Neural progenitor cell (in vitro differentiated cells): ENCODE results near the gene SYNGR2. TPM values are rescaled to one million over a fixed set of nuclear protein-coding genes. Genes with fewer than 3 reads are reported as not detected.

ENCODE experiments used
- DNase-seq: peaks from one replicate; pipeline ENCODE4 v3.0.0-alpha.2; 2016; ENCODE audit warnings: low spot score
- H2AFZ ChIP-seq: fragments of 200-600 bp; sonication (generic); replicated peaks from 2 replicates; pipeline ENCODE4 v1.6.1; 2016; ENCODE audit warnings: antibody characterized with exemption
- H3F3A ChIP-seq: fragments of 200-600 bp; sonication (generic); 2 replicates; pipeline ENCODE4 v1.6.1; 2016; ENCODE audit warnings: antibody characterized with exemption, low read depth
- H3K27ac ChIP-seq: fragments of 200-600 bp; sonication (generic); 2 replicates; pipeline ENCODE4 v1.5.1; 2016; ENCODE audit warnings: mild to moderate bottlenecking
- H3K27me3 ChIP-seq: fragments of 200-600 bp; sonication (generic); 2 replicates; pipeline ENCODE4 v1.6.1; 2016; ENCODE audit warnings: mild to moderate bottlenecking, moderate library complexity
- H3K36me3 ChIP-seq: fragments of 200-600 bp; sonication (generic); 2 replicates; pipeline ENCODE4 v1.5.1; 2016
- H3K4me1 ChIP-seq: fragments of 200-600 bp; sonication (generic); 2 replicates; pipeline ENCODE4 v1.6.1; 2016; ENCODE audit warnings: mixed run types
- H3K4me2 ChIP-seq: fragments of 200-600 bp; sonication (generic); 2 replicates; pipeline ENCODE4 v1.6.1; 2016
- H3K4me3 ChIP-seq: fragments of 200-600 bp; sonication (generic); 2 replicates; pipeline ENCODE4 v1.5.1; 2016
- H3K79me2 ChIP-seq: fragments of 200-600 bp; sonication (generic); 2 replicates; pipeline ENCODE4 v1.6.1; 2016; ENCODE audit warnings: low read depth
- H3K9ac ChIP-seq: fragments of 200-600 bp; sonication (generic); 2 replicates; pipeline ENCODE4 v1.6.1; 2016
- H3K9me3 ChIP-seq: fragments of 200-600 bp; sonication (generic); 2 replicates; pipeline ENCODE4 v1.5.1; 2016; ENCODE audit warnings: low read depth
- H4K20me1 ChIP-seq: fragments of 200-600 bp; sonication (generic); 2 replicates; pipeline ENCODE4 v1.6.1; 2016; ENCODE audit warnings: low read depth
- H3K27ac Mint-ChIP-seq: 3 replicates; pipeline ENCODE4 v1.8.0; 2021; ENCODE audit warnings: mixed read lengths
- H3K27me3 Mint-ChIP-seq: 2 replicates; pipeline ENCODE4 v1.8.0; 2022; ENCODE audit warnings: low read depth, mild to moderate bottlenecking, inconsistent platforms, moderate library complexity, mixed read lengths; ENCODE audit not compliant: insufficient read depth
- H3K36me3 Mint-ChIP-seq: 3 replicates; pipeline ENCODE4 v1.8.0; 2021; ENCODE audit warnings: mixed read lengths
- H3K4me1 Mint-ChIP-seq: 3 replicates; pipeline ENCODE4 v1.8.0; 2021; ENCODE audit warnings: mixed read lengths
- H3K4me3 Mint-ChIP-seq: 3 replicates; pipeline ENCODE4 v1.8.0; 2021; ENCODE audit warnings: mild to moderate bottlenecking, moderate library complexity, mixed read lengths
- H3K9me3 Mint-ChIP-seq: 3 replicates; pipeline ENCODE4 v1.8.0; 2020; ENCODE audit warnings: mixed read lengths
- EZH2 ChIP-seq: fragments of 200-600 bp; sonication (generic); IDR thresholded peaks from 2 replicates; pipeline ENCODE4 v1.6.1; 2017; ENCODE audit warnings: antibody characterized with exemption, mild to moderate bottlenecking, moderate library complexity
- EZH2phosphoT487 ChIP-seq: fragments of 200-600 bp; sonication (generic); IDR thresholded peaks from 2 replicates; pipeline ENCODE4 v1.6.1; 2017; ENCODE audit warnings: antibody characterized with exemption
- total RNA-seq: library from RNA; depleted of rRNA; stranded (reverse); fragments of >200 nt; gene quantifications from 2 replicates; pipeline ENCODE4 v1.2.3, GENCODE V29; 2015; ENCODE audit warnings: low replicate concordance
- TF ChIP-seq, protein P1 (sequence below): fragments of 200-600 bp; sonication (generic); IDR thresholded peaks from 2 replicates; pipeline ENCODE4 v1.5.1; 2017; ENCODE audit warnings: antibody characterized with exemption, mild to moderate bottlenecking

The SYNGR2 gene
- total RNA-seq, 1 donor from 2014 or later: 6.2 TPM

DNA sequence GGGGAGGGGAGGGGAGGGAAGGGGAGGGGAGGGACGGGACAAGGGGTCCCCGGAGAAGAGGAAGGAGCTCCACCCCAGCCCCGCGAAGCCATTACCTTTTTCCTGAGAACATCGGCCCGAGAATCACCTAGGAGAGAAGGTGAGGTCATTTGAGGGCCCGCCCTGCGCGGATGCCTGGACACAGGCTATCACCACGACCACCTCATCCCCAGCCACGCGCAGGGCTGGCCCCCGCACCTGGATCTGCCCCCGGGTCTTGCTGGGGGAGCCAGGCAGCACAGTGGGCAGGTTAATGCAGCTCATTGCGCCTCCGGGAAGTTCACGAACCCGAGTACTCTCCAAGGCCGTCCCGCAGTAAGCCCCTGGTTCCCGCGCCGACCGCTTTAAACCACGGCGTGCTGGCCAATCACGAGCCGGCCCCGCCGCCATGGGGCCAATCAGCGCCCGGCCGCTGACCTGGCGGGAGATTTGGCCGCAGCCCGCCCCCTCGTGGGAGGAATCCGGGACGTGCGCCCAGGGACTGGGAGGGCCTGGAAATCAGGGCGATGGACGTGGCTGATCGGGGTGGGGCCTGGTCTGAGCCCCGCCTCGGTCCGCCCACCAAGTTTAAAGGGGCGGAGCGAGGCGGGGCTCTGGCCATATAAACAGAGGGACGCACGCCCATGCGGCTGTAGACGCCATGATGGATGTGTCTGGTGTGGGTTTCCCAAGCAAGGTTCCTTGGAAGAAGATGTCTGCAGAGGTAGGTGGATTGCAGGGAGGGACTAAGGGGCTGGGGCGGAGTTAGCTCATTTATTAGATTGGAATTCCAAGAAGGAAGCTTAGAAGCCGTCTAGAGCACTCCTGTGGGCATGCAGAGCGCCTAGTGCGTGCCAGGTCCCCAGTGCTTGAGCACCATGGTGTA lies 18.6 kb downstream of the SYNGR2 start, which contains the start of the genes AFMID and TK1:
AFMID (plus strand) TSS at position 671 of the 904 bp plus-strand sequence; CDS start at position 680, 9 bp downstream.
TK1 (minus strand) TSS at position 361 of the 904 bp plus-strand sequence; CDS start at position 303, 58 bp downstream.
- Histone ChIP-seq H3K4me2 (peak within 1 kb of the TSS; percentile 97), H4K20me1 (peaks cover 40% of the 10 kb centered on the region), H3K4me1 (peaks cover 27% of the 10 kb centered on the region), H3K4me3 (peak within 1 kb of the TSS; percentile 70), H3K27me3 (no peaks in the 10 kb centered on the region), H3K9ac (peak within 1 kb of the TSS; percentile 61), H3K9me3 (no peaks in the 10 kb centered on the region), H3K27ac (no peak within 1 kb of the TSS), H3K79me2 (peaks cover 79% of the 10 kb centered on the region), H2AFZ (peak within 1 kb of the TSS; percentile 54), H3K36me3 (no peaks in the 10 kb centered on the region), H3F3A (no peaks in the 10 kb centered on the region)
- TF ChIP-seq EZH2 (no peak), EZH2phosphoT487 (no peak)
- TF ChIP-seq, protein P1, sequence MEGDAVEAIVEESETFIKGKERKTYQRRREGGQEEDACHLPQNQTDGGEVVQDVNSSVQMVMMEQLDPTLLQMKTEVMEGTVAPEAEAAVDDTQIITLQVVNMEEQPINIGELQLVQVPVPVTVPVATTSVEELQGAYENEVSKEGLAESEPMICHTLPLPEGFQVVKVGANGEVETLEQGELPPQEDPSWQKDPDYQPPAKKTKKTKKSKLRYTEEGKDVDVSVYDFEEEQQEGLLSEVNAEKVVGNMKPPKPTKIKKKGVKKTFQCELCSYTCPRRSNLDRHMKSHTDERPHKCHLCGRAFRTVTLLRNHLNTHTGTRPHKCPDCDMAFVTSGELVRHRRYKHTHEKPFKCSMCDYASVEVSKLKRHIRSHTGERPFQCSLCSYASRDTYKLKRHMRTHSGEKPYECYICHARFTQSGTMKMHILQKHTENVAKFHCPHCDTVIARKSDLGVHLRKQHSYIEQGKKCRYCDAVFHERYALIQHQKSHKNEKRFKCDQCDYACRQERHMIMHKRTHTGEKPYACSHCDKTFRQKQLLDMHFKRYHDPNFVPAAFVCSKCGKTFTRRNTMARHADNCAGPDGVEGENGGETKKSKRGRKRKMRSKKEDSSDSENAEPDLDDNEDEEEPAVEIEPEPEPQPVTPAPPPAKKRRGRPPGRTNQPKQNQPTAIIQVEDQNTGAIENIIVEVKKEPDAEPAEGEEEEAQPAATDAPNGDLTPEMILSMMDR: peak; percentile 95
- Mint-ChIP-seq H3K4me1 (peaks cover 34% of the 10 kb centered on the region), H3K4me3 (peak within 1 kb of the TSS; percentile 88), H3K27me3 (peaks cover 10% of the 10 kb centered on the region), H3K27ac (peak within 1 kb of the TSS; percentile 60), H3K36me3 (peaks cover 23% of the 10 kb centered on the region), H3K9me3 (no peaks in the 10 kb centered on the region)
- peak; percentile 99 for DNase-seq

DNA sequence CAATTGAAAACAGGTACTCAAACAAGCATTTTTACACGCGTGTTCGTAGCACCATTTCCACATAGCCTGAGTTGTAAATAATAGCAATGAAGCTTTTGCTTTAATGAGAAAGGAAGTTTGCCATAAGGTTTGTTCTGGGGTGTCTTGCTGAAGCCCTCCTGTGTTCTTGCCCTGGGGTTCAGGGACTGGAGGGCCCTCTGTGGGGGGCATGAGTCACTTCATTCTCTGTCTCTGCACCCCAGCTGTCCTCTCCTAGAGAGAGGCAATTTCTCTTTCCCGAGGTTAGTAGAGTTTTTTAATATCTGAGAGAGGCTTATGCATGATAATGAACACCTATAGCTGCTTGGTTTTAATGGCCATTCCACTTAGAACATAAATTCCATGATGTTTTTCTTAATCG lies 28.3 kb downstream of the SYNGR2 start:
- Histone ChIP-seq H3K27ac (no peak overlapping the region), H3K27me3 (no peaks in the 10 kb centered on the region), H3K9ac (no peak overlapping the region), H2AFZ (no peak overlapping the region), H3K4me1 (no peaks in the 10 kb centered on the region), H3K9me3 (no peaks in the 10 kb centered on the region), H3K4me3 (no peak overlapping the region), H3K79me2 (no peaks in the 10 kb centered on the region), H3K36me3 (no peaks in the 10 kb centered on the region), H3F3A (no peaks in the 10 kb centered on the region), H3K4me2 (no peak overlapping the region), H4K20me1 (peaks cover 9% of the 10 kb centered on the region)
- Mint-ChIP-seq H3K27ac (peak overlapping the region; percentile 82), H3K9me3 (no peaks in the 10 kb centered on the region), H3K27me3 (peaks cover 3% of the 10 kb centered on the region), H3K4me1 (peaks cover 14% of the 10 kb centered on the region), H3K4me3 (no peak overlapping the region), H3K36me3 (peaks cover 25% of the 10 kb centered on the region)
- DNase-seq: no peak
- TF ChIP-seq, protein P1: no peak

DNA sequence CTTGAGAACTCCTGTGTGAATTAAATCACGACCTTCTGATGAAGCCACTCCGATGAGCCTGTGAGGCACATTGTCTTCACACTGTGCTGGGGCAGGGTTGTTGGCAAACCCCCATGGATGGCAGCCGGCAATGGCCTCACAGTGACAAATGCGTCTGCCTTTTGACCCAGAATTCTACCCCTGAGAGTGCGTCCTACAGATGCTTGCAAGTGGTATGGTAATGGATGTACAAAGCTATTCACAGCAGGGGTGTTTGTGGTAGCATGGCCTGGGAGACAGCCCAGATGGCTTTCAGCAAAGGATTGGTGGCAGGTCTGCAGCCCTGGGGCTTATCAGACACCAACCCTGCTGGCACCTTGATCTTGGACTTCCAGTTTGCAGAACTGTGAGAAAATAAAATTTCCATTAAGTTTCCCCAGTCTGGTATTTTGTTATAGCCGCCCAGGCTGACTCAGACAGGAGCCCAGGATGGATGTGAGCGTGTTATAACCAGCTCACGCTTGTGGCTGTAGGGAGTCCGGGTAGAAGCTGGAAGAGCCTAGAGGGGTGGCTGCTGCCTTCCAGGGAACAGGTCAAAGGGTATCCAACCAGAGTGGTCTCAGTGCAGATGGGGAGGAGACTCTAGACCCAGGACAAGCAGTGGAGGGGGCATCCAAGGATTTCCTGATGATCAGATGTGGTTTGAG lies 28.9 kb downstream of the SYNGR2 start:
- Histone ChIP-seq H3K4me2 (no peak overlapping the region), H3K4me3 (no peak overlapping the region), H4K20me1 (peaks cover 9% of the 10 kb centered on the region), H3K9me3 (no peaks in the 10 kb centered on the region), H2AFZ (no peak overlapping the region), H3K79me2 (no peaks in the 10 kb centered on the region), H3K36me3 (no peaks in the 10 kb centered on the region), H3K4me1 (no peaks in the 10 kb centered on the region), H3F3A (no peaks in the 10 kb centered on the region), H3K27ac (no peak overlapping the region), H3K9ac (no peak overlapping the region), H3K27me3 (no peaks in the 10 kb centered on the region)
- H3K27ac Mint-ChIP-seq: peak overlapping the region; percentile 82
- peaks cover 3% of the 10 kb centered on the region for H3K27me3 Mint-ChIP-seq
- no peak for DNase-seq
- H3K36me3 Mint-ChIP-seq: peaks cover 23% of the 10 kb centered on the region
- TF ChIP-seq EZH2 (no peak), EZH2phosphoT487 (no peak)
- TF ChIP-seq, protein P1: no peak
- no peak overlapping the region for H3K4me3 Mint-ChIP-seq
- H3K9me3 Mint-ChIP-seq: no peaks in the 10 kb centered on the region
- peaks cover 14% of the 10 kb centered on the region for H3K4me1 Mint-ChIP-seq
